Thyroid gland (tissue), 4 donors: ENCODE data around the gene HOXA3. TPM values are rescaled to one million over a fixed set of nuclear protein-coding genes. Genes with fewer than 3 reads are reported as not detected.

Experiments
- DNase-seq, 2 donors: peaks; one replicate each; pipeline ENCODE4 v3.0.0-alpha.2; 2019
- H3K27ac ChIP-seq, 3 donors: fragments of 200-600 bp; sonication (generic); 1 replicate in 2 of 3; 2 replicates in 1 of 3; pipeline ENCODE4 v1.5.1; 2016 to 2019; ENCODE audit warnings: mild to moderate bottlenecking in 1 of 3, moderate library complexity in 1 of 3
- H3K27me3 ChIP-seq: fragments of 200-600 bp; sonication (generic); one replicate; pipeline ENCODE4 v1.5.1; 2019
- H3K36me3 ChIP-seq, 2 donors: fragments of 200-600 bp; sonication (generic); one replicate each; pipeline ENCODE4 v1.5.1; 2016 to 2019
- H3K4me1 ChIP-seq, 2 donors: fragments of 200-600 bp; sonication (generic); one replicate each; pipeline ENCODE4 v1.5.1; 2017 to 2019
- H3K4me3 ChIP-seq, 3 donors: fragments of 200-600 bp; sonication (generic); replicated peaks in 1 of 3; 1 replicate in 2 of 3; 2 replicates in 1 of 3; pipeline ENCODE4 v1.5.1; 2016; ENCODE audit warnings: mild to moderate bottlenecking in 1 of 3
- H3K9me3 ChIP-seq: fragments of 200-600 bp; sonication (generic); one replicate; pipeline ENCODE4 v1.5.1; 2017
- CTCF ChIP-seq, 6 experiments: fragments of 200-600 bp in 3 of 6; fragments of 450-650 bp in 3 of 6; sonication (generic) in 3 of 6; IDR thresholded peaks; one replicate each; pipeline ENCODE4 v1.5.1; 2016 to 2019; ENCODE audit warnings: antibody characterized with exemption in 6 of 6, mild to moderate bottlenecking in 2 of 6, inconsistent platforms in 1 of 6, moderate library complexity in 1 of 6
- POLR2A ChIP-seq, 2 donors: fragments of 450-650 bp; IDR thresholded peaks; one replicate each; pipeline ENCODE4 v1.6.1; 2017; ENCODE audit warnings: antibody characterized with exemption in 2 of 2, mild to moderate bottlenecking in 2 of 2, moderate library complexity in 1 of 2
- WGBS, 2 donors: methylation state at CpG; one replicate each; pipeline ENCODE4 v1.1.5; 2017; 5-methylcytosine and 5-hydroxymethylcytosine counted together
- intact Hi-C: fragments of 100-400 bp; cut with DNase I; formaldehyde crosslinking; loops from one replicate; pipeline ENCODE4 v1.15.1; 2023
- total RNA-seq, 4 donors: library from RNA; depleted of rRNA; stranded (reverse); fragments of >200 nt; gene quantifications; one replicate each; pipeline ENCODE4 v1.2.3, GENCODE V29; 2016

The HOXA3 gene
- total RNA-seq, 4 donors from 2014 or later = 0.94 to 6.1 (median 1.9) TPM

DNA sequence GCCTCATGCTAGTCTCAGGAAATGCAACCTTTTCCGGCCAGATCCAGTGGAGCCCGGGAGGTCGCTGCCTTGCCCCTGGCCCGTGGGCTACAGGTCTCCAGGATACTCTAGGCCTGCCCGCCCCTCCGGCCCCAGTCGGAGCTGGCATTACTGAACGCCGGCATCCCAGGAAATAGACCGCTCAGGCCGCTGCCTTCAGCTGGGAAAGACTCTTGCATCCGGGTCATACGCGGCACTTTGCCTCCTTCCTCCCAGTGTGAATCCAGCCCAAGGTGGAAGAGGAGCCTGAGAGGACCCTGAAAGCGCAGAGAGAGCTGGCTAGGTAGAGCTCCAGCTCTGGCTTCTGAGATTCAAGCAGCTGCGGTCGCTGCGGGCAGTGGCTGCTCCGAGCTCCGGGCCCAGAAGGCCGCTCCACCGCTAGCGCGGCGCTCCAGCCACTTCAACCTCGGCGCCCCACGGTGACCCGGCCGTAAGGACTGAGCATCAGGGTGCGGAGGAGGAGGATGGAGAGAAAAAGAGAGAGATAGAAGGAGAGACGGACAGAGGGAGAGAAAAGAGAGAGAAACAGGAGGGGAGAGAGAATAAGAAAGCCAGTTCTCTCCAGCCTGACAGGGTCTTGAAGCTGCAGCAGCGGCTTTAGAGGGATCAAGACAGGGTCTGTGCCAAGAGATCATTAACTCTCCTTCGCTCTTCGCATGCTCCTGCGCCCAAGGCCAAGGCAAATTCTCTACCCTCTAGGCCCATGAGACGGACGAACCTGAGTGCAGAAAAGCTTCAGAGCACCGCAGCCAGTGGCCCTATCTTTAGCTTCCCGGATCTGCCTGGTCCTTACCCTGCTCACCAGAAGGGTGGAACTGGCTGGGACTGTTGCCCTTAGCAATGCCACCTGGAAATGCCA is 23.5 kb upstream of the HOXA3 start:
- DNase-seq = no peak
- peaks cover 91% of the 10 kb centered on the region for H3K27me3 ChIP-seq
- TF ChIP-seq POLR2A (IDR thresholded peaks at IDR 0.05) (no peak), CTCF (IDR thresholded peaks at IDR 0.05) (no peak)
- intact Hi-C loops = loop anchor here (10.0 kb wide), 1 partner anchor 1091 kb away; no protein-coding TSS in a partner anchor
- H3K27ac ChIP-seq = no peak overlapping the region
- H3K4me1 ChIP-seq = peaks cover 20 to 29% of the 10 kb centered on the region in 2 donors
- H3K4me3 ChIP-seq = no peak overlapping the region
- H3K36me3 ChIP-seq = no peaks in the 10 kb centered on the region
- no peaks in the 10 kb centered on the region for H3K9me3 ChIP-seq
- WGBS, 2 donors = 28 to 34% methylated on average over 26 to 40 of the region's 40 CpGs

DNA sequence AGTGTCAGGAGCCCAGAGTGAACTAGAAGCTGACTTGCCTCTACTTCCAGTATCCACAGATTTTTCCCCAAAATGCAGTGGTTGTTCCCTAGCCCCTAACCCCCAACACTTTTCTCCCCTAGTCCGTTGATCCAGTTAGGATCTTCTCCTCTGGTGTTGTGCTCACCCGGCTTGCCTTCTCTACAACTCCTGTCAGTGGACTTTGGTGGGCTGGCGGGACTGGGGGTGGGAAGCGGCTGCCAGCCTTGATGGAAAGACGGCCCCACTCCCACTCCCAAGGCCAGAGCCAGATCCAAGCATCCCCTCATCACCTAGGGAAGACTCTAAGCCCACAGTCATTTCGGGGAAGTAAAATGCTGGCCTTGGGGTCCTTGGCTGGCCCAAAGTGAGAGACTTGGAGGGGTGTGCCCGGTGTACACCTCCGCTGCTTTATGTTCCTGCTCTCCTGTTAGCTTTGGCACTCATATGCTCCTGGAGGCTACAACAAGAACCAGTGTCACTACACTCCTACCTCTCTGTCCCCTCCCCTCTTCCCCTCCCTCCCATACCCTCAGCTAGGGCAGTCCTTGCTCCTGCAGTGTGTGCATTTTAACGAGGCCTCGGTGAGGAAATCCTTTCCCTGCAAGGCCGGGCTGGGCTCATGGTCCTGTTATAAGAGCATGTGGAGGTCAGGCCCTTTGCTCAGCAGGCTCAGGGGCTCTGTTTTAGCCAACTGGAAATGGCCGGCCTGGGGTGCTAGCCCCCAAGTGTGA is 22.7 kb upstream of the HOXA3 start:
- DNase-seq = no peak
- Histone ChIP-seq H3K27ac (no peak overlapping the region), H3K4me3 (no peak overlapping the region), H3K4me1 (peaks cover 20 to 29% of the 10 kb centered on the region in 2 donors), H3K27me3 (peaks cover 89% of the 10 kb centered on the region), H3K36me3 (no peaks in the 10 kb centered on the region), H3K9me3 (no peaks in the 10 kb centered on the region)
- intact Hi-C loops = loop anchor here (10.0 kb wide), 1 partner anchor 1090 kb away; no protein-coding TSS in a partner anchor
- 32 to 41% methylated on average over 12 of the region's 12 CpGs for WGBS, 2 donors
- TF ChIP-seq CTCF (IDR thresholded peaks at IDR 0.05) = no peak
- no peak for TF ChIP-seq POLR2A (IDR thresholded peaks at IDR 0.05)

- no peaks in the 10 kb centered on the region for H3K9me3 ChIP-seq
- H3K36me3 ChIP-seq = no peaks in the 10 kb centered on the region
- H3K4me1 ChIP-seq = peaks cover 14 to 30% of the 10 kb centered on the region in 2 donors
- TF ChIP-seq POLR2A (IDR thresholded peaks at IDR 0.05) = no peak
- TF ChIP-seq CTCF (IDR thresholded peaks at IDR 0.05) = no peak
- H3K4me3 ChIP-seq = peak within 1 kb of the TSS in 2 of 3 donors; percentile 7 to 30
- no peak for DNase-seq
- H3K27ac ChIP-seq = no peak within 1 kb of the TSS
- WGBS, 2 donors = 7 to 9% methylated on average over 27 to 32 of the region's 82 CpGs
- peaks cover 89% of the 10 kb centered on the region for H3K27me3 ChIP-seq
- intact Hi-C loops = loop anchor here (10.0 kb wide), 1 partner anchor 1089 kb away; no protein-coding TSS in a partner anchor
Observed at GRCh38 chr7:27173956-27174873, 21.8 kb upstream of the HOXA3 start, which contains the start of gene HOXA10. HOXA10 (minus strand) TSS chr7:27174320; CDS start chr7:27174306, 14 bp downstream.

GRCh38 chr7:27173511-27173955 is 21.1 kb upstream of the HOXA3 start:
- Histone ChIP-seq H3K27me3 (peaks cover 89% of the 10 kb centered on the region), H3K36me3 (no peaks in the 10 kb centered on the region), H3K4me1 (peaks cover 14 to 30% of the 10 kb centered on the region in 2 donors), H3K9me3 (no peaks in the 10 kb centered on the region), H3K27ac (no peak overlapping the region), H3K4me3 (peak overlapping the region in 2 of 3 donors; percentile 7 to 30)
- intact Hi-C loops = loop anchor here (10.0 kb wide), 1 partner anchor 1089 kb away; no protein-coding TSS in a partner anchor
- 2% methylated on average over 9 of the region's 59 CpGs; no CpG with 5 or more reads in 1 of the 2 donors for WGBS, 2 donors
- no peak for TF ChIP-seq POLR2A (IDR thresholded peaks at IDR 0.05)
- no peak for TF ChIP-seq CTCF (IDR thresholded peaks at IDR 0.05)
- no peak for DNase-seq
